Measurements from ENCODE around the gene ZMYND11.
A peak's percentile ranks its signal among the peaks of the same experiment; 100 is the strongest.
"Not testable (repeated sequence)": the region's sequence is repeated elsewhere in the genome, so short reads cannot be mapped to it uniquely, and the experiment has no call there.

ZMYND11 gene

GRCh38 chr10:134247-135131, 766 bp upstream of the ZMYND11 start:
- peak; percentile 25 for DNase-seq

- DNase-seq = peak; percentile 51
These were observed 578 bp downstream of the ZMYND11 start for GRCh38 chr10:135601-136464.

GRCh38 chr10:136465-136762, 1.2 kb downstream of the ZMYND11 start:
- DNase-seq = no peak

- DNase-seq = peak; percentile 39
These were observed 1.8 kb downstream of the ZMYND11 start for GRCh38 chr10:137031-137430.

- no peak for DNase-seq
These were observed 2.4 kb downstream of the ZMYND11 start for GRCh38 chr10:137606-138005.

GRCh38 chr10:142371-142770, 7.1 kb downstream of the ZMYND11 start:
- DNase-seq = no peak

GRCh38 chr10:152915-153314, 17.7 kb downstream of the ZMYND11 start:
- DNase-seq = no peak

GRCh38 chr10:154348-154747, 19.1 kb downstream of the ZMYND11 start:
- no peak for DNase-seq

- DNase-seq = no peak
These were observed 32.1 kb downstream of the ZMYND11 start for GRCh38 chr10:167383-167782.

GRCh38 chr10:173741-174140, 38.5 kb downstream of the ZMYND11 start:
- no peak for DNase-seq

GRCh38 chr10:176677-177076, 41.4 kb downstream of the ZMYND11 start:
- no peak for DNase-seq

- DNase-seq = no peak
These were observed 43.0 kb downstream of the ZMYND11 start for GRCh38 chr10:178208-178607.

- DNase-seq = no peak
These were observed 43.5 kb downstream of the ZMYND11 start for GRCh38 chr10:178723-179122.

- DNase-seq = no peak
These were observed 47.4 kb downstream of the ZMYND11 start for GRCh38 chr10:182441-183201.

- no peak for DNase-seq
These were observed 48.9 kb downstream of the ZMYND11 start for GRCh38 chr10:184174-184573.

GRCh38 chr10:184911-185310, 49.7 kb downstream of the ZMYND11 start:
- no peak for DNase-seq

- not testable (repeated sequence) for DNase-seq
These were observed 50.3 kb downstream of the ZMYND11 start for GRCh38 chr10:185571-185970.

- DNase-seq = no peak
These were observed 51.7 kb downstream of the ZMYND11 start for GRCh38 chr10:186911-187310.

GRCh38 chr10:188546-188945, 53.3 kb downstream of the ZMYND11 start:
- DNase-seq = no peak

GRCh38 chr10:190216-190615, 55.0 kb downstream of the ZMYND11 start:
- no peak for DNase-seq

- DNase-seq = no peak
These were observed 56.7 kb downstream of the ZMYND11 start for GRCh38 chr10:191703-192518.

GRCh38 chr10:194281-194680, 59.0 kb downstream of the ZMYND11 start:
- DNase-seq = no peak

Data from stimulated activated naive CD4-positive, alpha-beta T cell treated with Interleukin-2 at 50 U/mL for 16 hours (primary cell).